HCT116 (cell line): Measurements from ENCODE around the gene ST7. TPM values are rescaled to one million over a fixed set of nuclear protein-coding genes. Genes with fewer than 3 reads are reported as not detected.

Source experiments
- ATAC-seq: fragments of 200-7000 bp; cut with Tn5 transposase; 2 replicates; pipeline ENCODE4 v1.9.1; 2020; ENCODE audit warnings: mild to moderate bottlenecking, moderate library complexity
- BruUV-seq: library from RNA; stranded (reverse); fragments of 400-500 nt; replicated peaks from 2 replicates; lab custom pipeline; 2021; lab: Mats Ljungman, UMichigan
- CTCF ChIA-PET: fragments of 300-600 bp; sonication (Branson Sonifier 250); formaldehyde crosslinking; loops from one replicate; lab custom pipeline; 2021; ENCODE audit warnings: antibody characterized with exemption; lab: Charles Lee
- POLR2A ChIA-PET: fragments of 300-600, 350-600 bp; sonication (Branson Sonifier 250); formaldehyde crosslinking; loops from one replicate; lab custom pipeline; 2021; ENCODE audit warnings: antibody characterized with exemption; lab: Charles Lee
- RAD21 ChIA-PET, 2 experiments: fragments of 300-600 bp; sonication (Branson Sonifier 250); formaldehyde crosslinking; loops; one replicate each; lab custom pipeline; 2023; ENCODE audit warnings: low total read pairs in 2 of 2; ENCODE audit not compliant: uncharacterized antibody in 2 of 2, unreplicated experiment in 2 of 2, low non-redundant PET in 1 of 2; lab: Charles Lee
- DNase-seq: peaks from one replicate; pipeline ENCODE4 v3.0.0-alpha.2; 2010; ENCODE audit warnings: low read depth, low spot score
- H2AFZ ChIP-seq: fragments of 200-600 bp; shearing (Covaris generic), sonication (generic); 2 replicates; pipeline ENCODE4 v1.6.1; 2017; ENCODE audit warnings: low read depth, mixed run types, mixed read lengths, antibody characterized with exemption, low read length; ENCODE audit not compliant: poor library complexity, severe bottlenecking
- H3K27ac ChIP-seq: 2 replicates; pipeline ENCODE4 v1.5.1; 2012; ENCODE audit warnings: low read depth, low read length
- H3K27me3 ChIP-seq: fragments of 200-600 bp; sonication (generic); 2 replicates; pipeline ENCODE4 v1.6.1; 2016; ENCODE audit warnings: mixed run types, low read length, mixed read lengths; ENCODE audit not compliant: insufficient read depth
- H3K36me3 ChIP-seq, 2 experiments: fragments of 200-500 bp in 1 of 2; fragments of 200-600 bp in 1 of 2; sonication (Bioruptor generic) in 1 of 2; sonication (generic) in 1 of 2; 2 replicates each; pipeline versions ENCODE4 v1.5.1 to v1.6.1; 2014 to 2016; ENCODE audit warnings: low read length in 2 of 2, inconsistent platforms in 1 of 2, mixed read lengths in 1 of 2, mixed run types in 1 of 2; ENCODE audit not compliant: insufficient read depth in 2 of 2, control insufficient read depth in 1 of 2
- H3K4me1 ChIP-seq, 2 experiments: fragments of 200-600 bp in 1 of 2; sonication (generic) in 1 of 2; 2 replicates each; pipeline versions ENCODE4 v1.5.1 to v1.6.1; 2012 to 2017; ENCODE audit warnings: low read length in 2 of 2, inconsistent platforms in 1 of 2, mild to moderate bottlenecking in 1 of 2, mixed read lengths in 1 of 2, mixed run types in 1 of 2, moderate library complexity in 1 of 2; ENCODE audit not compliant: insufficient read depth in 2 of 2, control insufficient read depth in 1 of 2
- H3K4me2 ChIP-seq: fragments of 200-600 bp; sonication (generic); 2 replicates; pipeline ENCODE4 v1.6.1; 2017; ENCODE audit warnings: mixed run types, low read length, mixed read lengths
- H3K4me3 ChIP-seq, 2 experiments: fragments of 200-600 bp in 1 of 2; sonication (generic) in 1 of 2; replicated peaks in 1 of 2; 2 replicates each; pipeline ENCODE4 v1.5.1; 2011 to 2016; ENCODE audit warnings: low read length in 2 of 2, control low read depth in 1 of 2, low read depth in 1 of 2, mild to moderate bottlenecking in 1 of 2, mixed read lengths in 1 of 2, mixed run types in 1 of 2
- H3K79me2 ChIP-seq: fragments of 200-600 bp; sonication (generic); 2 replicates; pipeline ENCODE4 v1.6.1; 2017; ENCODE audit warnings: mild to moderate bottlenecking, mixed run types, low read length, moderate library complexity, mixed read lengths; ENCODE audit not compliant: insufficient read depth
- H3K9ac ChIP-seq: fragments of 200-600 bp; sonication (generic); 2 replicates; pipeline ENCODE4 v1.6.1; 2016; ENCODE audit warnings: low read length, mixed read lengths
- H3K9me2 ChIP-seq: fragments of 200-600 bp; sonication (generic), shearing (Covaris generic); 2 replicates; pipeline ENCODE4 v1.6.1; 2017; ENCODE audit warnings: mixed run types, mild to moderate bottlenecking, moderate library complexity; ENCODE audit not compliant: insufficient read depth
- H3K9me3 ChIP-seq, 2 experiments: fragments of 200-500 bp in 1 of 2; fragments of 200-600 bp in 1 of 2; sonication (Bioruptor generic) in 1 of 2; sonication (generic) in 1 of 2; 2 replicates each; pipeline ENCODE4 v1.6.1; 2014 to 2017; ENCODE audit warnings: low read length in 2 of 2, mixed read lengths in 2 of 2, inconsistent platforms in 1 of 2, low read depth in 1 of 2, mild to moderate bottlenecking in 1 of 2, mixed run types in 1 of 2, moderate library complexity in 1 of 2; ENCODE audit not compliant: control insufficient read depth in 1 of 2, insufficient read depth in 1 of 2
- H4K20me1 ChIP-seq: fragments of 200-600 bp; sonication (generic), shearing (Covaris generic); 2 replicates; pipeline ENCODE4 v1.6.1; 2017; ENCODE audit warnings: mixed run types, mild to moderate bottlenecking, moderate library complexity; ENCODE audit not compliant: insufficient read depth
- CBX3 ChIP-seq: IDR thresholded peaks from 2 replicates; pipeline ENCODE4 v1.6.1; 2012; ENCODE audit warnings: low read depth
- CEBPB ChIP-seq: IDR thresholded peaks from 2 replicates; pipeline ENCODE4 v1.6.1; 2012; ENCODE audit warnings: low read depth
- FOSL1 ChIP-seq: IDR thresholded peaks from 2 replicates; pipeline ENCODE4 v1.6.1; 2012; ENCODE audit warnings: low read depth
- JUND ChIP-seq: IDR thresholded peaks from 2 replicates; pipeline ENCODE4 v1.6.1; 2012
- POLR2AphosphoS5 ChIP-seq: IDR thresholded peaks from 2 replicates; pipeline ENCODE4 v1.6.1; 2011; ENCODE audit warnings: mild to moderate bottlenecking, low read depth, low read length, moderate library complexity
- REST ChIP-seq: IDR thresholded peaks from 2 replicates; pipeline ENCODE4 v1.6.1; 2012; ENCODE audit warnings: low read depth
- SIN3A ChIP-seq: IDR thresholded peaks from 2 replicates; pipeline ENCODE4 v1.6.1; 2012; ENCODE audit warnings: low read depth
- SP1 ChIP-seq: IDR thresholded peaks from 2 replicates; pipeline ENCODE4 v1.6.1; 2012; ENCODE audit warnings: low read depth
- TCF7L2 ChIP-seq: IDR thresholded peaks from 2 replicates; pipeline ENCODE4 v1.7.0; 2011; ENCODE audit warnings: borderline replicate concordance, inconsistent platforms; ENCODE audit not compliant: insufficient read depth, insufficient read length; ENCODE audit errors: extremely low read depth
- YY1 ChIP-seq: IDR thresholded peaks from 2 replicates; pipeline ENCODE4 v1.6.1; 2011; ENCODE audit warnings: low read length, low read depth, moderate library complexity, mild to moderate bottlenecking; ENCODE audit not compliant: insufficient replicate concordance; ENCODE audit errors: extremely low read depth
- ZBTB33 ChIP-seq: IDR thresholded peaks from 2 replicates; pipeline ENCODE4 v1.6.1; 2011; ENCODE audit warnings: mild to moderate bottlenecking, low read length, moderate library complexity; ENCODE audit not compliant: insufficient replicate concordance; ENCODE audit errors: extremely low read depth
- ZFX ChIP-seq: fragments of 450-650 bp; IDR thresholded peaks from 2 replicates; pipeline ENCODE4 v1.6.1; 2017
- ZNF274 ChIP-seq: fragments of 200-500 bp; sonication (Bioruptor generic); IDR thresholded peaks from 2 replicates; pipeline ENCODE4 v1.6.1; 2014; ENCODE audit warnings: mild to moderate bottlenecking, low read depth, low read length, inconsistent platforms
- intact Hi-C: fragments of 100-400 bp; cut with micrococcal nuclease; formaldehyde crosslinking; loops from 2 replicates; pipeline ENCODE4 v1.10.0; 2022
- total RNA-seq: library from RNA; stranded (reverse); gene quantifications from one replicate; pipeline ENCODE4 v1.2.1, GENCODE V29; 2021; ENCODE audit not compliant: unreplicated experiment

ST7 gene
- total RNA-seq, 1 experiment from 2014 or later, result 12.6 TPM

DNA sequence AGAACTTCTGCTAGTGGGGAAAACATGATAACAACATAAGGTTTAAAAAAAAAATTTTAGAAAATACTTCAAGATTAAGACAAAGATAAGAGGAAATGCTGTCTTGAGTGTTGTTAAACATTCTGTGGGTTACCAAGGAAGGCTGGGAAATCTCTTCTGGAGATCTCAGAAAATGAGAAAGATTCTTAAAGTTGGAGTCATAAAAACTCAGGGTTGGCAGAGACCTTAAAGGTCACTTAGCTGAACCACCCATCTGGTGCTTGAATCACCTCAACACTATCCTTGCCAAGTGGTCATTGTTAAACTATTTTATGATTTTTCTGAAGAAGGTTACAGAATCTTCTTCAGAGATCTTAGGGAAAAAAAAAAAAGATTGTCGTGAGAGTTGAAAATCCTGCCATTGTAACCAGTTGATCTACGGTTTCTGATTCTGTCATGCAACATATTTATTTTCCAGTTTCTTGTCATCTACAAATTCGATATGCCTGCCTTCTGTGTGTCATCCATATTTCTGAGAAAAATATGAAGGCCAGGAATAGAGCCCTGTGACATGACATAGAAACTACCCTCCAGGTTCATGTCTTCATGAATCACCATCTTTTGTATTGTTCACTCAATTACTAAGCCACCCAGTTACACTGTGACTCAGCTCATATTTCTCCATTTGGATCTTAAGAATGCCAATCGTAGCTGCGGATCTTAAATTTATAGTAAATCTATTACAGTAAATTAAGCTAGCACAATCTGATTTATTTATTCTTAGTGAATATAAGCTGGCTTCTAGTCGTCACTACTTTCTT, 179.2 kb downstream of the ST7 start:
- Histone ChIP-seq H3K27me3 (no peaks in the 10 kb centered on the region), H3K36me3 (no peaks in the 10 kb centered on the region), H4K20me1 (no peaks in the 10 kb centered on the region), H3K27ac (peak overlapping the region; percentile 22; the same call in 1 of the 2 replicates), H3K4me1 (peaks cover 0 to 23% of the 10 kb centered on the region in 2 experiments; a peak in 2 of 4 replicates), H3K9ac (peak overlapping the region; percentile 30), H3K9me3 (no peaks in the 10 kb centered on the region), H3K4me2 (peak overlapping the region; percentile 61), H3K9me2 (no peaks in the 10 kb centered on the region), H3K79me2 (no peaks in the 10 kb centered on the region), H2AFZ (no peak overlapping the region), H3K4me3 (peak overlapping the region in 1 of 2 experiments; percentile 25; a peak in 2 of 4 replicates)
- DNase-seq, result peak; percentile 42
- ChIA-PET POLR2A (no interaction called here), RAD21 (no interaction called here), CTCF (no interaction called here)
- intact Hi-C loops, result no loop called here
- TF ChIP-seq CEBPB (peak; percentile 52; the same call in 1 of the 2 replicates), CBX3 (peak; percentile 79), ZFX (no peak), YY1 (no peak), ZBTB33 (no peak), FOSL1 (peak; percentile 66), ZNF274 (no peak), SIN3A (0 out of 2 replicates have a peak, but pooled peaks have one; percentile 30), JUND (peak; percentile 64), TCF7L2 (no peak), REST (no peak), SP1 (peak; percentile 45), POLR2AphosphoS5 (peak; percentile 28; the same call in 1 of the 2 replicates)
- no TSS peak for BruUV-seq
- peak; percentile 89 for ATAC-seq
